ENCODE data around the gene ZNF692.

The ZNF692 gene

GRCh38 chr1:248857749-248858095 is 1.2 kb downstream of the ZNF692 start:
- Histone ChIP-seq H3F3A (ENCODE audit: control insufficient read depth, insufficient read depth) (no peaks in the 10 kb centered on the region; the same call in 1 of the 2 replicates), H3K27ac (ENCODE audit: low read depth, low read length) (peak overlapping the region; percentile 61)

GRCh38 chr1:248857201-248857600 is 1.7 kb downstream of the ZNF692 start:
- H4K20me1 ChIP-seq (ENCODE audit: control insufficient read depth, insufficient read depth, low read depth, low read length) = no peaks in the 10 kb centered on the region
- H3F3A ChIP-seq (ENCODE audit: control insufficient read depth, insufficient read depth) = no peaks in the 10 kb centered on the region; the same call in 1 of the 2 replicates
- H3K4me1 ChIP-seq (ENCODE audit: control insufficient read depth, low read length) = peaks cover 45% of the 10 kb centered on the region
- TF ChIP-seq EZH2phosphoT487 (IDR thresholded peaks at IDR 0.05; ENCODE audit: borderline replicate concordance, low read length) (no peak), CTCF (IDR thresholded peaks at IDR 0.05; ENCODE audit: low read depth, low read length, poor library complexity, severe bottlenecking) (no peak)
- peak overlapping the region; percentile 87 for H3K4me3 ChIP-seq (ENCODE audit: low read length)
- no peaks in the 10 kb centered on the region for H3K9me2 ChIP-seq (replicated peaks; ENCODE audit: control insufficient read depth, low read length)
- H3K79me2 ChIP-seq (ENCODE audit: control insufficient read depth, low read length) = peaks cover 19% of the 10 kb centered on the region
- H3K27ac ChIP-seq (ENCODE audit: low read depth, low read length) = no peak overlapping the region
- H3K36me3 ChIP-seq (ENCODE audit: control insufficient read depth, low read length) = peaks cover 43% of the 10 kb centered on the region
- no peaks in the 10 kb centered on the region for H3K27me3 ChIP-seq (ENCODE audit: control insufficient read depth, low read length)
- peak overlapping the region; percentile 85 for H3K4me2 ChIP-seq (ENCODE audit: low read length)
- H3K9me3 ChIP-seq (ENCODE audit: control insufficient read depth, insufficient read depth, low read length) = no peaks in the 10 kb centered on the region

More at GRCh38 chr1:248857749-248858095, 1.2 kb downstream of the ZNF692 start:
- Histone ChIP-seq H3K4me2 (ENCODE audit: low read length) (peak overlapping the region; percentile 85), H3K4me3 (ENCODE audit: low read length) (peak overlapping the region; percentile 87), H4K20me1 (ENCODE audit: control insufficient read depth, insufficient read depth, low read depth, low read length) (no peaks in the 10 kb centered on the region), H3K36me3 (ENCODE audit: control insufficient read depth, low read length) (peaks cover 38% of the 10 kb centered on the region), H3K4me1 (ENCODE audit: control insufficient read depth, low read length) (peaks cover 45% of the 10 kb centered on the region), H3K27me3 (ENCODE audit: control insufficient read depth, low read length) (no peaks in the 10 kb centered on the region), H3K79me2 (ENCODE audit: control insufficient read depth, low read length) (peaks cover 19% of the 10 kb centered on the region), H3K9me2 (replicated peaks; ENCODE audit: control insufficient read depth, low read length) (no peaks in the 10 kb centered on the region), H3K9me3 (ENCODE audit: control insufficient read depth, insufficient read depth, low read length) (no peaks in the 10 kb centered on the region)
- no peak for TF ChIP-seq CTCF (IDR thresholded peaks at IDR 0.05; ENCODE audit: low read depth, low read length, poor library complexity, severe bottlenecking)
- no peak for TF ChIP-seq EZH2phosphoT487 (IDR thresholded peaks at IDR 0.05; ENCODE audit: borderline replicate concordance, low read length)

GRCh38 chr1:248856176-248856575 is 2.7 kb downstream of the ZNF692 start:
- H3K9me2 ChIP-seq (replicated peaks; ENCODE audit: control insufficient read depth, low read length) = no peaks in the 10 kb centered on the region
- TF ChIP-seq EZH2phosphoT487 (IDR thresholded peaks at IDR 0.05; ENCODE audit: borderline replicate concordance, low read length) (no peak), CTCF (IDR thresholded peaks at IDR 0.05; ENCODE audit: low read depth, low read length, poor library complexity, severe bottlenecking) (no peak)
- no peaks in the 10 kb centered on the region for H3F3A ChIP-seq (ENCODE audit: control insufficient read depth, insufficient read depth)
- no peak overlapping the region for H3K4me3 ChIP-seq (ENCODE audit: low read length)
- no peaks in the 10 kb centered on the region for H3K9me3 ChIP-seq (ENCODE audit: control insufficient read depth, insufficient read depth, low read length)
- H3K27ac ChIP-seq (ENCODE audit: low read depth, low read length) = no peak overlapping the region
- peaks cover 53% of the 10 kb centered on the region for H3K36me3 ChIP-seq (ENCODE audit: control insufficient read depth, low read length)
- H3K79me2 ChIP-seq (ENCODE audit: control insufficient read depth, low read length) = peaks cover 19% of the 10 kb centered on the region
- peaks cover 44% of the 10 kb centered on the region for H3K4me1 ChIP-seq (ENCODE audit: control insufficient read depth, low read length)
- peak overlapping the region; percentile 85 for H3K4me2 ChIP-seq (ENCODE audit: low read length)
- H4K20me1 ChIP-seq (ENCODE audit: control insufficient read depth, insufficient read depth, low read depth, low read length) = no peaks in the 10 kb centered on the region
- H3K27me3 ChIP-seq (ENCODE audit: control insufficient read depth, low read length) = no peaks in the 10 kb centered on the region

Data from DOHH2 (cell line).